GM03348 (cell line): ENCODE measurements around the gene CCND1.
A peak's percentile ranks its signal among the peaks of the same experiment; 100 is the strongest.
"Not testable (repeated sequence)": the region's sequence is repeated elsewhere in the genome, so short reads cannot be mapped to it uniquely, and the experiment has no call there.

ENCODE experiments used
- DNase-seq: peaks from one replicate; pipeline ENCODE4 v3.0.0; 2012; ENCODE audit warnings: low spot score

The CCND1 gene

GRCh38 chr11:69617682-69618081, 23.3 kb upstream of the CCND1 start:
- DNase-seq, result no peak

- DNase-seq, result no peak
Measured at GRCh38 chr11:69618237-69618636, 22.7 kb upstream of the CCND1 start.

- DNase-seq, result no peak
Measured at GRCh38 chr11:69620683-69621290, 20.2 kb upstream of the CCND1 start.

- DNase-seq, result not testable (repeated sequence)
Measured at GRCh38 chr11:69622097-69622681, 18.8 kb upstream of the CCND1 start.

- DNase-seq, result no peak
Measured at GRCh38 chr11:69624293-69624692, 16.7 kb upstream of the CCND1 start.

- no peak for DNase-seq
Measured at GRCh38 chr11:69625476-69625875, 15.5 kb upstream of the CCND1 start.

GRCh38 chr11:69627551-69627950, 13.4 kb upstream of the CCND1 start:
- no peak for DNase-seq

- DNase-seq, result no peak
Measured at GRCh38 chr11:69630017-69630416, 10.9 kb upstream of the CCND1 start.

GRCh38 chr11:69630424-69630823, 10.5 kb upstream of the CCND1 start:
- no peak for DNase-seq

- no peak for DNase-seq
Measured at GRCh38 chr11:69632900-69633299, 8.1 kb upstream of the CCND1 start.

GRCh38 chr11:69634069-69634468, 6.9 kb upstream of the CCND1 start:
- no peak for DNase-seq

GRCh38 chr11:69634590-69634989, 6.4 kb upstream of the CCND1 start:
- DNase-seq, result no peak

GRCh38 chr11:69635195-69635594, 5.8 kb upstream of the CCND1 start:
- no peak for DNase-seq

- no peak for DNase-seq
Measured at GRCh38 chr11:69635804-69636511, 5.0 kb upstream of the CCND1 start.

GRCh38 chr11:69636512-69637197, 4.3 kb upstream of the CCND1 start:
- DNase-seq, result peak; percentile 95

- no peak for DNase-seq
Measured at GRCh38 chr11:69637198-69637940, 3.6 kb upstream of the CCND1 start.

GRCh38 chr11:69637941-69638871, 2.8 kb upstream of the CCND1 start:
- peak; percentile 76 for DNase-seq

GRCh38 chr11:69638941-69639681, 1.8 kb upstream of the CCND1 start:
- DNase-seq, result peak; percentile 95

- no peak for DNase-seq
Measured at GRCh38 chr11:69639831-69640230, 1.1 kb upstream of the CCND1 start.

GRCh38 chr11:69640260-69640994, 529 bp upstream of the CCND1 start:
- DNase-seq, result peak; percentile 55
